ENCODE measurements around the gene LRRC8C.

GRCh38 chr1:89703469-89703868 is 70.5 kb downstream of the LRRC8C start:
- TF ChIP-seq CTCF (IDR thresholded peaks at IDR 0.05; ENCODE audit: poor library complexity) = no peak
- no peak for TF ChIP-seq EZH2phosphoT487 (IDR thresholded peaks at IDR 0.05; ENCODE audit: low read depth, severe bottlenecking, unreplicated experiment)

All from hepatocyte (in vitro differentiated cells).